GM19324 (cell line): Measurements from ENCODE around the gene CYP4V2.
A peak's percentile ranks its signal among the peaks of the same experiment; 100 is the strongest.

ENCODE experiments used
- ATAC-seq: cut with Tn5 transposase; IDR thresholded peaks from one replicate; pipeline ENCODE4 v1.9.1; 2021; ENCODE audit warnings: mild to moderate bottlenecking, moderate library complexity; ENCODE audit not compliant: unreplicated experiment, low FRiP score

Gene CYP4V2

DNA sequence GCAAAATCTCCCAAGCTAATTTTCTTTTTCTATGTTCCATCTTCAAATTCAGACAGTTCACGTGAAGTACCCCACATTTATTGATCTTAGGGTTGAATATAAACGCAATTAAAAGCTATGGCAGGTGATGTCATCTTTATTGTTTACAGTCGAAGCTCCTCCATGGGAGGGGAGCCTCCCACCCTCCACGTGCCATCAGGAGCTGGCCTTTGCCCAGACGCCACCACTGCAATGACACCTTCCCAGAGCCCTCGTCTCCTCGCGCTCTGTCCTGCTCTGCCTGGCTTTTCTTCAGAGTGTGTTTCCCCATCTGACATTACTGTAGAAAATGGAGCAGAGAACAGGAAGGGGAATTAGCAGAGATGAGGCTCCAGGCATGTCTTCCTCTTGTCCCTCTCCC is 18.8 kb upstream of the CYP4V2 start:
- no peak for ATAC-seq

DNA sequence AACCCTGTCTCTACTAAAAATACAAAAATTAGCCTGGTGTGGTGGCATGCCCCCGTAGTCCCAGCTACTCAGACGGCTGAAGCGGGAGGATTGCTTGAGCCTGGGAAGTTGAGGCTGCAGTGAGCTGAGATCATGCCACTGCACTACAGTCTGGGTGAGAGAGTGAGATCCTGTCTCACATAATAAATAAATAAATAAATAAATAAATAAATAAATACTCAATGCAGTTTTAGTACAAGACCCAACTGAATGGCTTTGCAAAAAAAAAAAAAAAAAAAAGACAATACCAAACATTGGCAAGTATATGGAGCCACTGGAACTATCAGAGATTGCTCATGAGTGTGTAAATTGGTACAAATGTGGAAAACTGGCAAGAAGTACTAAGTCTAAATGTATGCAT is 3.3 kb upstream of the CYP4V2 start:
- no peak for ATAC-seq

DNA sequence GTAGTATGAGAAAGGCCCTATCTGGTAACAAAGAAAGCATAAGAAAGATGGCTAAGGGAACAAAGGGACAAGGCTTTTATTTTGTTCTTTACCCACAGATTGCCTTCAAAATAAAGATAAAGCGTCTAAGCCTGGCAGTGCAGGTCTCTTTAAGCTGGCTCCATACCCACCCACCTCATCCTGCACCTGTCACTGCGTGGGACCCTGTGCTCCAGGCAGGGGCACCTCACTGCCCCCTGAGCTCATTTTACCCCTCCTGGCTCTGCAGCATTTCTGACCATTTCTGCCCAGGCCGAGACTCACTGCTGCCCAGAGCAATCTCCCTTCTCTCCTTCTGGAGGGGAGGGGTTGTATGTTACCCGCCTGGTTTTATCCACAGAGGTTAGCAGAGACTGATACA is 1.7 kb upstream of the CYP4V2 start:
- no peak for ATAC-seq

DNA sequence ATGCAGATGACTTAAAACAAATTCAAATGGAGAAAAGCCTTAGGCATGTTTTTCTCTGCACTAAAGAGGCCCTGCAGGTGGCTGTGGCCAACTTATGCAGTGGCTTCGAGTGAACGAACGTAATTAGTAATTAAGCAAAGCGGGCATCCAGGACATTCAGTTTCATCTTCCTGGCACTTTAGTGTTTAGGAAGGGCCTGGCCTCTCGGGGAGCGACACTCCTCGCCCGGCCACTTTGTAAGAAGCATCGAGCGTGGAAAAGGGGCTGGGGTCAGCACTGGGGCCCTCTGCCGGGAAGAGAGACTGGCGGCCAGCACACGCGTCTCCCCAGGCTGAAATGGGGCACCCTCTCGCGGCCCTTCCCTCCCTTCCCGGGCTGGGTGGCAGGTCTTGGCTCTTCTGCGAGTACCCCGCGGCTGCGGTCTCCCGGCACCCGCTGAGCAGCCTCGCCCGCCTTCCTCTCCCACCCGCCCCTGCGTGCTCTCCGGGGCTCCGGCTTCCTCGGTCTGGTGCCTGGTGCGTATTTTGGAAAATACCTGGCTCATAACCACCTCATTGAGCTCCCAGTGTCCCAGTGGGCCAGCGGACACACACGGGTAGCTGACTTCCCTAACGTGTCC is 677 bp upstream of the CYP4V2 start:
- peak; percentile 36 for ATAC-seq

DNA sequence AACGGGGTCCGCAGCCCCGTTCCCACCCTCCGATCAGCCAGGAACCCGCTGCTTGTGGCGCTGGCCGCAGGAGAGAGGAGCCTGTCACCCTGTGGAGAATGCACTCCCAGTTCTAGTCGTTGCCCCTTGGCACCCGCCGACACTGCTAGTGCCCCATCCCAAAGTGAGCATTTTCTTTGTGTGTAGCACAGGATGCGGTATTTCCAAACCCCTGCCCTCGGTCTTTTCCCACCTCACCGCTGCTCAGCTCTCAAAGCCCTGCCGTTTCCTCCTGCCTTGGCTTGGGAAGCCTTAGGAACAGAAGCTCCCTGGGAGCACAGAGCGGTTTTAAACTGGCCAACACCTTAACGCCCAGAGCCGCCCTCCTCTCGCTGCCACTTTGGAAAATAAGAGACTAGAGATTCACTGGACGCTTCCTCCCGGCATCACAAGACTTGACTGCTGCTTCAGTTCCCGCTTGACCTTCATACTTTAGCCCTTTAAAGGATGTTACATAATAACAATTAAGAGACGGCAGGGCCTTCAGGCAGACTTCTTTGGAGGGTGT is 772 bp downstream of the CYP4V2 start:
- ATAC-seq: no peak

DNA sequence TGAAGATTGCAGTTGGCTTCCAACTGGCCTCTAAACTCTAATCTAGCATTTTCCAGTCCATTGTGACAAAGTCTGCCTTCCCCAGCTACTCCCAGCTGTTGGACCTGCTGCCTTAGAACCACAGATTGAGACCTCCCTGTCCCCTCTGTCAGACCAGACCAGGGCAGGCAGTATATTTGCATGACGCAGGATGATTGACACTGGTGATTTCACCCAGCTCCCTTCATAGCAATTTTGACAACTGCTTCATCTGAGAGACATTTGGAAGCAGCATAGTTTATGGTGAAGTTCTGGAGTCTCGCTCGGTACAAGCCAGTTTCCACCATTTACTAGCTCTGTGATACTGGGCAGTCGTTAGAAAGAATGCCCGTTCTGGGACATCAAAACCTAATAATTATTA is 2.5 kb downstream of the CYP4V2 start:
- no peak for ATAC-seq

DNA sequence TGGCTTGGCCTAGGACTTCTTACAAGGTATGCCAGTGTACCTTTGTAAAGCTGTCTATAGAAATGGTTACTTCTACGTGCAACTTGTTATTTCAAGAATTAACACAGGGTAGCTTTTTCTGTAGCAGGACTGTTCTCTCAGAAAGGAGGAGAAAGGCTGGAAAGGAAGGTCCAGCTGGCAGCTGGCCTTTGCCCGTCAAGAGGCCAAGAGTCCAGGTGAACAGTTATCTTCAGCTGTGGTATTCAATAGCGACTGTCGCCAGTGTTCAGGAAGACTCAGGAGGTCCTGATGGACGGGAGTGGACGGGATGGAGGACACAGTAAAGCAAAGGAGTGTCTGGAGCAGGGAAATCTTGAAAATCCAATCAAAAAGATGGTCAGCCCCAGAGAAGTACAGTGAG is 4.7 kb downstream of the CYP4V2 start:
- no peak for ATAC-seq

DNA sequence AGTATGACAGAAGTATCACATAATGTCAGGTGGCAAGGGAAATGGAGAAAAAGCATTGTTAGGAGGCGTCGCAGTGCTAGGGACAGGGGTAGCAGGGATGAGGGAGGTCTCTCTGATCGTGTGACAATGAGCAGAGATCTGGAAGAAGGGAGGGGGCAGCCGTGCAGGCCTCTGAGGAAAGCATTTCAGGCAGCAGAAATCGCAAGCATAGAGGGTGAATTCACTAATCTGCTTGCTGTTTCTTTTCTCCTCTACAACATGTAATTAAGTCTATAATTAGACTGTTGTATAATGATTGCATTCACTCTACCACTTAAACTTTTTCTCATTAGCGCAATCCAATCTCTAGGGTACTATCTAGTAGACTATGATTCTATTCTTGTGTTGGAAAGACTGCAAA is 9.1 kb downstream of the CYP4V2 start:
- no peak for ATAC-seq

DNA sequence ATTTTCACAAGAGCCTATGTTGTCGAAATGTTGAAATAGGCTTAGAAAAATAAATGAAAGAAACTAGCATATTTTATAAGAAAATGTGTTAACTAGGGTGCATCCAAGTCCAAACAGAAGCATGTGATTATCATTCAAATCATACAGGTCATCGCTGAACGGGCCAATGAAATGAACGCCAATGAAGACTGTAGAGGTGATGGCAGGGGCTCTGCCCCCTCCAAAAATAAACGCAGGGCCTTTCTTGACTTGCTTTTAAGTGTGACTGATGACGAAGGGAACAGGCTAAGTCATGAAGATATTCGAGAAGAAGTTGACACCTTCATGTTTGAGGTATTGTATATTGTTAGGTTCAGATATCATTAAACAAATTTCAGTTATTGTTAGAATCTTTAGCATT is 9.6 kb downstream of the CYP4V2 start:
- ATAC-seq: no peak

DNA sequence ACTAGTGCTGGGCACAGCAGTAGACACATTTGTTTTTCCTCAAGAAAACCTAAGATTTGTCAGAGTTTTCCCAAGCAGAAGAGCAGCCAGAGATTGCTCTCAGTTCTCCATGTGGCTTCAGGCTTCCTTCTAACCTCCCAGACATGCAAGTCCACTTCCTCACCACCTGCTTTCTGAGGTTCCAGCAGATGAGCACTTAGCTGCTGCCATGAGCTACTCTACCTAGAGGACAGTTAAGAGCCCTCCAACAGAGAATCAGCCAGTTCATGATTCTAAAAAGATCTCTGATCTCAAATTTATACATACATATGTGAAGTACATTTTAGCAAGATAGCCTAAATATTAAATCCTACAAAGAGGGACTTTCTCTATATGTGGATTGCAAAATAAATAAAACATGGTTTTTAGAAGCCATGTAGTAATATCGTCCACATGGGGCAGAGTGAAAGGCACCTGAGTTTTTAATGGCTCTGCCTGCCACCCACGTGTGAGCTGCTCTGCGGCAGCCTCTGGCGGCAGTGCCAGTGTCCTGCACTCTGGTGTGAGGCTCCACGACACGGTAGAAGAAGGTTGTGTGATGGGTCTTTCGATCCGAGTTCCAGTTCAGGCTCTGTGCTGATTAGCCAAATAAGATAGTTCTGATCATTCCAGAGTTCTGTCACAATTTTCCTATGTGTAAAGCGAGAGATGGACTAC is 10.3 kb downstream of the CYP4V2 start:
- no peak for ATAC-seq

DNA sequence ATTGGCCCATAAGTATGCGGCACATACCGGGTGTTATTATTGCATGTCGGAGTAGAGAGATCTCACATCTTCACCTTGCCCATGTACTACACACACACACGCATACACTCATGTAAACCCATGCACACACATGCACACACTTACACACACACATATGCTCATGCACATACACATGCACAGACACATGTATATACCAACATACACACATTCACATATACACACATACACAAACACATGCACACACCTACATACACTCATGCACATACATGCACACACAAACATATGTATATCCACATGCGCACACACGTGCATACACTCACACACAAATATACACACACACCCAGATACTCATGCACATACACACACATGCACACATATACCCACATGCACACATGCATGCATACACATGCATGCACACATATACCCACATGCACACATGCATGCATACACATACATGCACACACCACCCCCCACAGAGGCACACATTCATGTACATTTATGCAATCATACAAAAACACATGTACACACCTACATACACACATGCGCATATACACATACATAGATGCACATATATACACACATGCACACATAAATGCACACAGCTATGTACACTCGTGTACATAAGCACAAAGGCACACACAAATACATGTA is 11.2 kb downstream of the CYP4V2 start:
- ATAC-seq: no peak

DNA sequence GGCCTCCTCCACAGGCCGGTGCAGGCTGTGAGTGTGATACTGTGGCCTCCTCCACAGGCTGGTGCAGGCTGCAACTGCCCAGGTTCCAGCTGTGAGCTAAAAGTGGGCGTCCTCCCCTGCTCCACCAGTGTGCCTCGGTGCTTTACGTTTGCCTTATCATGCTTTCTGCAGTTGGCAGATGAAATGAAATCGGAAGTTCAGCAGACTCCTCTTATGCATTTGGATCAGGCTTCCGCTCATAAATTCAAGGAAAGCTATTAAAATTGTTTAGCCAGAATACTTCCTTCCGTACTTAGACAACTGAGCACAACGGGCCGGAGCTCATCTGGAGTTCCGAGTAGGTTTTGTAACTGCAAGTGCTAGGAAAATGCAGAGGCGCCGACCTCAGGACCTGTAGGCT is 12.0 kb downstream of the CYP4V2 start:
- no peak for ATAC-seq

DNA sequence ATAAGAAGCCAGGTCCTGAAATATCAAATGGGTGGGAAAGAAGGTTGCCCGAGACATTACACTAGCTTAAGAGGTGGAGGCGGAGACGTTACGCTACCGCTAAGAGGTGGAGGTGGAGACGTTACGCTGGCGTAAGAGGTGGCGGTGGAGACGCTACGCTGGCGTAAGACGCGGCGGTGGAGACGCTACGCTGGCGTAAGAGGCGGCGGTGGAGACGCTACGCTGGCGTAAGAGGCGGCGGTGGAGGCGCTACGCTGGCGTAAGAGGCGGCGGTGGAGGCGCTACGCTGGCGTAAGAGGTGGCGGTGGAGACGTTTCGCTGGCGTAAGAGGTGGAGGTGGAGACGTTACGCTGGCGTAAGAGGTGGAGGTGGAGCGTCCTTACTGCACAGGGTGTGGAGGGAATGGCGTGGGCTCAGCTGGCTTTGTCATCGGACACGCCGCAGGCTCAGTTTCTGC is 12.8 kb downstream of the CYP4V2 start:
- ATAC-seq: no peak

DNA sequence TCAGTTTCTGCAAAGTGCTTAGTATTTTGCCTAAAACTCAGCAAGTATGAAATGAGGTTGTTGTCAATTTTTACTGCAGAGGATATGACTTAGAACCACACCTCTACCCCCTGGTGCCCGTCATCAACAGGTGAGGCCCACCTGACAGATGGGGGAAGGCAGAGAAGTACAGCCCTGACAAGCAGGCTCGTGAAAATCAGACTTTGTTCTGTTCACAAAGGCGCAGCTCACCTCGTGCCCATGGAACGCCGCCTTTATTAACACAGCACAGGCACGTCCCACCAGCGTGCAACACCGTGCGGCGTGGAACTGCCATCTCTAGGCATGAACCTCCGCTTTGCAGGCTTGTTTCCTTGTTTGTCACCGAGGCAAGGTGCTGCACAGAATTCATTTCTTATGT is 13.3 kb downstream of the CYP4V2 start:
- no peak for ATAC-seq

DNA sequence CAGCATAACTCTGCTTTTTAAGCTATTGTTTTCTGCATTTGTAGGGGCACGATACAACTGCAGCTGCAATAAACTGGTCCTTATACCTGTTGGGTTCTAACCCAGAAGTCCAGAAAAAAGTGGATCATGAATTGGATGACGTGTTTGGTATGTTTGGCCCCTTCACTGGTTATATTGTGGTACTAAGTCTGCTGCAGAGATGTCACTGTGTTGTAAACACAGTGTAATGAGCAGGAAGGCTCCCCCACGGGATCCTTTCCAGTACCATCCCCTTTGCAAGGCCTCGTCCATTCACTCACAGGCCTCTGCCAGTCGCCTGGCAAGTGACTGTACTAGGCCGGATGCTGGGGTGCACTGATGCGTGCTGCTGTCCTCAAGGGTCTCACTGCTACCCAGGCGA is 13.8 kb downstream of the CYP4V2 start:
- no peak for ATAC-seq

DNA sequence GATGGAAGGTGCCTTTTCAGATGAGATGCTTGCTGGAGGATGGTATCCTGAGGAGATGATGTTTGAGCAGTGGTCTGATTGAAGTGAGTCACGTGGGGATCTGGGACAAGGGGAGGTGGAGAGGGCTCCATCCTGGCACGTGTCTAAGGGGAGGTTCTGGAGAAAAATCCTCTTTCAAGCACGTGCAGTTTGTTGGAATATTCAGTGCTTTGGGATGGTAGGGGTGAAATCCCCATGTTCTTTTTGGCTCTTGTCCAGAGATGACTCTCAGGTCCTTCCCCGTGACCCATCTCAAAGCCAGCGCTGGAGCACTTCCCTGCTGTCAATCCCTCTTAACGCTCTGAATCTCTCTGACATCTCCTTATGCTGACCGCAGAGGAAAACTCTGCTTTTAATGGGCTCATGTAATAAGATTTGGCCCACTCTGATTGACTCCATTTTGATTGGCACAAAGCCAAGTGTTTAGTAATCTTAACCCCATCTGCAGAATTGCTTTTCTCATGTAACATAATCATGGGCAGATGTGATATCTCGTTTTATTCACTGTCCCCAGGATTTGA is 25.2 kb downstream of the CYP4V2 start:
- ATAC-seq: no peak

DNA sequence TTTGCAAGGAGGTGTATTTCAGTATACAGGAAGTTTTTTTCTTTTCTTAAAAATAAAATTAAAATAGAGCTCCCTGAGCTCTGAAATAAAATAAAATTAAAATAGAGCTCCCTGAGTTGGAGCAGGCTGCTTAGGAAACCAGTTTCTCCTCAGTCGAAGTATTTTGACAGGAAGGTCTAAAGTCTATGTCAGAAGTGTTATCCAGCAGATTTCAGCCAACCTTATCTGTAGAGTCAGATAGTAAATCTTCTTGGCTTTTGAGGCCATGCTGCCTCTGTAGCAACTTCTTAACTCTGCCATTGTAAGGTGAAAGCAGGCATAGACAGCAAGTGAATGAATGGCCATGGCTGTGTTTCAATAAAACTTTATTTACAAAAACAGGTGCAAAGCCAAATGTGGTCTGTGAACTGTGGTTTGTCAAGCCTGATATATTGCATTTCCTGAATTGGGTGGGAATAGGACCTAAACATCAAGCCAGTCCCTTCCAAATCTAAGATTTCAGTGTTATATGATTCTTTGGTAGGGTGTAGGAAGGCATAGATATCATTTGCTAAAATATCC is 26.4 kb downstream of the CYP4V2 start:
- ATAC-seq: no peak

DNA sequence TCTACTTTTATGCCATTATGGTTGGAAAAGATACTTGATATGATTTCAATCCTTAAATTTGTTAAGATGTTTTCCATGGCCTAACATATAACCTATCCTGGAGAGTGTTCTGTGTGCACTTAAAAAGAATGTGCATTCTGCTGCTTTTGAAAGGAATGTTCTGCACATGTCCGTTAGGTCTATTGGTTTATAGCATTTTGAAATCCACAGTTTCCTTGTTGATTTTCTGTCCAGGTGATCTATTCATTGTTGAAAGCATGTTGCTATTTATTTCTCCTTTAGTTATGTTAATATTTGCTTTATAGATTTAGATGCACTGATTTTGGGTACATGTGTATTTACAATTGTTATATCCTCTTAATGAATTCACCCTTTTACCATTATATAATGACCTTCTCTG is 30.3 kb downstream of the CYP4V2 start:
- ATAC-seq: no peak

DNA sequence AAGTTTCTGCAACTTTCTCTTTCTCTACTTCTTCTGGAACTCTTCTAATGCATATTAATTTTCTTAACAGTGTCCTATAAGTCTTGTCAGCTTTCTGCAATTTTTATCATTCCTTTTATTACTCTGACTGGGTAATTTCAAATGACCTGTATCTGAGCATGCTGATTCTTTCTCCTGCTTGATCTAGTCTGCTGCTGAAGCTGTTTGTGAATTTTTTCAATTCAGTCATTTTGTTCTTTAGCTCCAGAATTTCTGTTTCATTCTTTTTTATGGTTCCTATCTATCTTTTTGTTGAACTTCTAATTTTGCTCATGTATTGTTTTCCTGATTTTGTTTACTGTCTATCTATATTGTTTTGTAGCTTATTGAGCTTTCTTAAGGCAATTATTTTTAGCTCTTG is 34.5 kb downstream of the CYP4V2 start:
- no peak for ATAC-seq

DNA sequence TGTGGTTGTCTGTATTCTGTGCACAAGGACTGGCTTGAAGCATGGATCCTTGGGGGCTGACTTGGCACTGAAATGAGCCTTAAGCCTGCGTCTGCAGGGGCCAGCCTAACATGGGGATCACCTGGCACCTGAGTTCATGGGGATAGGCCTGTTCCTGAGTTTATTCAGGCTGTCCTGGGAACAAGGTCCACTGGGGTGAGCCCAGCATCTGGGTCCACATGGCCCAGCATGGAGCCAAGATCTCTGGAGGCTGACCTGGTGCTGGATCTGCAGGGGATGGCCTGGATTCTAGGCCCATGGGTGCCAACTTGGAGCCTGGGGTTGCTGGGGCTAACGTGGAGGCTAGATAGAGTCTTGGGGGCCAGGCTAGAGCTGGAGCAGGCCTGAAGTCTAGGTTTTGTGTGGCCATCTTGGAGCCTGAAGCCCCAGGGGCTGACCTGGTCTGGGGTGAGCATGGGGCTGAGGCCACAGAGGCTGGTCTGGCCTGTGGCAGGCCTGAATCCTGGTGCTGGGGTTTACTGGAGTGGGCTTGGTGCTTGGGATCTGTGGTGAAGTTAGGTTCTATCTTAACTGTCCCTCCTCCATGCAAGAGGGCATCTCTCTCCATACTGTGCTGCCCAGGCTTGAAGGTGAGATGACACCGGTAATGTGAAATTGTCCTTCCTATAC is 35.3 kb downstream of the CYP4V2 start:
- ATAC-seq: no peak

DNA sequence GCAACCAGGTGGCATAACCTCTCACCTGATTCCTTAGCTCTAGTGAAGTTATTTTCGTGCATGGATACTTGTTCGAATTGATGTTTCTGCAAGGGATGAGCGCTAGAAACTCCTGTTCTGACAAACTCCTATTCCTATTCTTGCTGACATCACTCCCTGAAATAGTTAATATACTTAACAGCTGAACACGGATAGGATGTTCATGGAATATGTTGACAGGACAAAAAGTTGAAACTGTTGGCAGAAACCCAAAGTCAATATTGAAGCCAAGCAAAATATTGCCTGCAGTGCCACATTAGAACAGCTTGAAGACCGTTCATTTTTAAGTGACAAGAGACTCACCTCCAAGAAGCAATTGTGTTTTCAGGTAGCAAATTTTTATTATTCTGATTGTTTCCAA is 35.9 kb downstream of the CYP4V2 start, which contains the start of gene KLKB1:
Gene KLKB1 (plus strand): TSS at position 287 of the 400 bp plus-strand sequence. CDS start 689 bp downstream, outside the sequence.
- no peak for ATAC-seq
